IPS-NIHi11 (cell line): ENCODE measurements around the gene CUX1.
"Not testable (repeated sequence)": the region's sequence is repeated elsewhere in the genome, so short reads cannot be mapped to it uniquely, and the experiment has no call there.

Experiments used
- DNase-seq: peaks from one replicate; pipeline ENCODE4 v3.0.0; 2012; ENCODE audit warnings: mixed read lengths, low spot score

The CUX1 gene

GRCh38 chr7:102045681-102046372, 228.4 kb downstream of the CUX1 start:
- no peak for DNase-seq

GRCh38 chr7:102046373-102047117, 229.1 kb downstream of the CUX1 start:
- DNase-seq, result no peak

- DNase-seq, result no peak
These were observed 229.7 kb downstream of the CUX1 start for GRCh38 chr7:102047167-102047566.

- no peak for DNase-seq
These were observed 232.3 kb downstream of the CUX1 start for GRCh38 chr7:102049765-102050164.

- DNase-seq, result no peak
These were observed 233.5 kb downstream of the CUX1 start for GRCh38 chr7:102050864-102051460.

GRCh38 chr7:102051736-102052135, 234.3 kb downstream of the CUX1 start:
- not testable (repeated sequence) for DNase-seq

GRCh38 chr7:102054158-102054557, 236.7 kb downstream of the CUX1 start:
- no peak for DNase-seq

GRCh38 chr7:102055181-102055976, 238.0 kb downstream of the CUX1 start:
- no peak for DNase-seq

GRCh38 chr7:102059524-102059923, 242.1 kb downstream of the CUX1 start:
- no peak for DNase-seq

- DNase-seq, result no peak
These were observed 244.0 kb downstream of the CUX1 start for GRCh38 chr7:102061354-102061945.

- DNase-seq, result no peak
These were observed 244.6 kb downstream of the CUX1 start for GRCh38 chr7:102061981-102062390.

GRCh38 chr7:102063690-102064180, 246.3 kb downstream of the CUX1 start:
- DNase-seq, result peak; percentile 74

GRCh38 chr7:102064361-102065025, 247.1 kb downstream of the CUX1 start:
- DNase-seq, result peak; percentile 40

- no peak for DNase-seq
These were observed 247.8 kb downstream of the CUX1 start for GRCh38 chr7:102065226-102065625.

GRCh38 chr7:102066476-102066875, 249.1 kb downstream of the CUX1 start:
- no peak for DNase-seq

GRCh38 chr7:102068846-102069245, 251.4 kb downstream of the CUX1 start:
- DNase-seq, result no peak

GRCh38 chr7:102069931-102070629, 252.7 kb downstream of the CUX1 start:
- no peak for DNase-seq

GRCh38 chr7:102072003-102072402, 254.6 kb downstream of the CUX1 start:
- no peak for DNase-seq

- no peak for DNase-seq
These were observed 255.3 kb downstream of the CUX1 start for GRCh38 chr7:102072636-102073209.
